ENCODE results near the gene AFG1L. TPM values are rescaled to one million over a fixed set of nuclear protein-coding genes. Genes with fewer than 3 reads are reported as not detected.
"Not testable (repeated sequence)": the region's sequence is repeated elsewhere in the genome, so short reads cannot be mapped to it uniquely, and the experiment has no call there.

The AFG1L gene
- polyA plus RNA-seq, 5 donors = 5.4 to 7.7 (median 6.8) TPM

- no peak for DNase-seq
Measured at GRCh38 chr6:108287373-108287772, 7.5 kb upstream of the AFG1L start.

DNA sequence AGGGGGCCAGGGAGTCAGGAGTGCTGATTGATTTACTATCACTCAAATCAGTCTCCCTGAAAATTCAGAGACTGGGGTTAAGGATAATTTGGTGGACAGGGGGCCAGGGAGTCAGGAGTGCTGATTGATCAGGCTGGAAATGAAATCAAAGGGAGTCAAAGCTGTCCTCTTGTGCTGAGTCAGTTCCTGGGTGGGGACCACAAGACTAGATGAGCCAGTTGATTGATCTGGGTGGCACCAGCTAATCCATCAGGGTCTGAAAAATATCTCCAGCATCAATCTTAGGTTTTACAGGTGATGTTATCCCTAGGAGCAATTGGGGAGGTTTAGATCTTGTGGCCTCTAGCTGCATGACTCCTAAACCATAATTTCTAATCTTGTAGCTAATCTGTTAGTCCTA lies 6.1 kb upstream of the AFG1L start:
- DNase-seq = no peak

DNA sequence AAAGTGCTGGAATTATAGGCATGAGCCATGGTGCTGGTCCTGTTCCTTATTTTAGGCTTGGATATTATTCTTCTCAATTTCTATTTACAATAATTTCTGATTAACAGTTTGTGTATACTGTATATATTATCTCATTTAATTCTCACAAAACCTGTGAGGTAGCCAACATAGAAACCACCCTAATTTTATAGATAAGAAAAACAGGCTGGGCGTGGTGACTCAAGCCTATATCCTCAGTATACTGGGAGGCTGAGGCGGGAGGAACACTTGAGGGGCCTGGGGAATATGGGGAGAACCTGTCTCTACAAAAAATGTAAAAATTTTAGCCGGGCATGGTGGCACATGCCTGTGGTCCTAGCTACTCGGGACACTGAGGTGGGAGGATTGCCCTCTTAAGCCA lies 3.8 kb upstream of the AFG1L start:
- no peak for DNase-seq

- DNase-seq = not testable (repeated sequence)
Measured at GRCh38 chr6:108292561-108292960, 2.3 kb upstream of the AFG1L start.

DNA sequence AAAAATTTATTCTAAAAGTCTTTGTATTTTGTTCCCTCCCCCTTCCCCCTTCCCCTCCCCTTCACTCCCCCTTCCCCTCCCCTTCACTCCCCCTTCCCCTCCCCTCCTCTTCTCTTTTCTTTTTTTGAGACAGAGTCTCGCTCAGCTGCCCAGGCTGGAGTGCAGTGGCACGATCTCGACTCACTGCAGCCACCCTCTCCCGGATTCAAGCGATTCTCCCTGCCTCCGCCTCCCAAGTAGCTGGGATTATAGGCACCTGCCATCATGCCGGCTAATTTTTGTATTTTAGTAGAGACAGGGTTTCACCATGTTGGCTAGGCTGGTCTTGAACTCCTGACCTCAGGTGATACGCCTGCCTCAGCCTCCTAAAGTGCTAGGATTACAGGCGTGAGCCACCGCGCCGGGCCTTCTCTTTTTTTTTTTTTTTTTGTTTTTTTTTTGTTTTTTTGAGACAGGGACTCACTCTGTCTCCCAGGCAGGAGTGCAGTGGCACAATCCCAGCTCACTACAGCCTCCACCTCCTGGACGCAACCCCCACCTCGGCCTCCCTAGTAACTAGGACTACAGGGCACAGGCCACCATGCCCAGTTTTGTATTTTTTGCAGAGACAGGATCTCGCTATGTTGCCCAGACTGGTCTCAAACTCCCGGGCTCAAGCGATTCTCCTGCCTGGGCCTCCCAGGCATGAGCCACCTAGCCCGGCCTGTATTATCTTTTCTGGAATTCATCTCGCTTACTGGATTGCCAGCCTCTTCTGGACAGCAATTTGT lies 1.1 kb upstream of the AFG1L start:
- DNase-seq = no peak

GRCh38 chr6:108294297-108294726 lies 542 bp upstream of the AFG1L start:
- no peak for DNase-seq

DNA sequence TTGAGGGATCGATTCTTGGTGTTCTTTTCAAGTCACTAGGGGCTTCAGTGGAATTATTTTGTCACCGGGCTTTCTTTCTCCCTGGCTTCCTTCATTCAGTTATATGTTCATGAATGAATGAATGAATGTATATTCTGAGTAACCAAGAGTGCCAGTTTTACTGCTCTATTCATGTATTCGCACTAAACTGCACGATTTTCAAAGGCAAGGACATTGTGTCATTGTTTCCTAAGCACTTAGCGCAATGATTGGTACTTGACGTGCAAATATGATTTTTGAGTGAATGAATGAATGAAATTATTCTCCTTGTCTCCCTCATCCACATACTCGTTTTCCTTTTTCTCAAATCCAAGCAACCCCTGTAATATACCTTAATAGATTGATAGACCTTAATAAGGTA lies 822 bp downstream of the AFG1L start:
- DNase-seq = no peak

DNA sequence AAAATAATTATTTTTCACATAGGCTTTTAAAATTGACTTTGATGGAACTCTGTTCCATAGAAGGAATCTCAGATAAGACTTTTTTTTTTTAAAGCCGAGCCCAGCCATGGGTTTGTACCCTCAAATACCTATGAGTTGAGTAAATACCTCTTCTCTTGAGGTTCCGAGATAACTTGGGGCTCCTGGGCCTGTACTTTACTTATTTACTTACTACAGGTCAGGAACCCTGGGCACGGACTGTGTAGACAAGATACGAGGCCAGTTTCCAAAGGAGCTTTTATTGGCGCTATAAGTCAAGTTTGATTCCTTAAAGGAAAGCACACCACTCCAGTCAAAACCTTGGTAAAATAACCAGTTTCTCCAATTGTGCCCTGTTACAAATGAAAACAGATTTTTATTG lies 7.5 kb downstream of the AFG1L start:
- no peak for DNase-seq

- DNase-seq = no peak
Measured at GRCh38 chr6:108304646-108305045, 9.8 kb downstream of the AFG1L start.

DNA sequence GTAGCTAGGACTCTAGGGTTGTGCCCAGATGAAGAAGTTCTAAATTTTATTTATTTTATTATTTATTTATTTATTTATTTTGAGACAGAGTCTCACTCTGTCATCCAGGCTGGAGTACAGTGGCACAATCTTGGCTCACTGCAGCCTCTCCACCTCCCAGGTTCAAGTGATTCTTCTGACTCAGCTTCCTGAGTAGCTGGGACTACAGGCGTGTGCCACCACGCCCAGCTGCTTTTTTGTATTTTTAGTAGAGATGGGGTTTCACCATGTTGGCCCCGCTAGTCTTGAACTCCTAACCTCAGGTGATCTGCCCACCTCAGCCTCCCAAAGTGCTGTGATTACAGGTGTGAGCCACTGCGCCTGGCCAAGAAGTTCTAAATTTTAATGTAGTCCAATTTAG lies 13.8 kb downstream of the AFG1L start:
- not testable (repeated sequence) for DNase-seq

GRCh38 chr6:108309844-108310243 lies 15.0 kb downstream of the AFG1L start:
- DNase-seq = no peak

DNA sequence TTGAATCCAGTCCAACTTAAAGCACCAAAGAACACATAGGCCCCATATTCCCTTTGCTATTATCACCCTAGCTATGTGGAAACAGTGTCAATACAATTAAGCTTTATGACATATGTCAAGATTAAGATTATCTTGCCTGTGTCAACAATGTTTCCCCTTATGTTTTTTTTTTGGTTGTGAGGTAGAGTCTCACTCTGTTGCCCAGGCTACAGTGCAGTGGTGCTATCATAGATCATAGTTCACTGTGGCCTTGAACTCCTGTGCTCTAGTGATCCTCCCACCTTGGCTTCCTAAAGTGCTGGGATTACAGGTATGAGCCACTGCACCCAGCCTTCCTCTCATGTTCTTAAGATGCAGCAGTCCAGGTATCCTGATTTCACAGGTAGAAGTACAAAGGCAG lies 17.8 kb downstream of the AFG1L start:
- no peak for DNase-seq

- no peak for DNase-seq
Measured at GRCh38 chr6:108321253-108321747, 26.4 kb downstream of the AFG1L start.

DNA sequence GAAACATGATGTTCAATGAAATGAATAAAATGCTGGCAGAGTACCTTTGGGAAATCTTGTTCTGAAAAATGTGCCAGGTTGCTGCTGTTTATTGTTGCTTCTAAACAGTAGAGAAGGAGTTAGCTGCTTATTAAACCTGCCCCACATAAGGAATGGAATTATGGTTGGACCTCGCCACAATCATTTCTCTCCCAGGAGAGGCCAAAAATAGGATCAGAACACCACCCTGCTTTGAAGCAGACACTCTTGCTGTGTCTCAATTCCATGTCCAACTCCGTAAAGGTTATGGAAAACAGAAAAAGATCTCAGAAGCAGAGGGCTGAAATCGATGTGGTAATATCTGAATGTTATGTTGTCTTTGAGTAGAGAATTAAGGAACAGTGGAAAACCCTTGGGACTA lies 27.9 kb downstream of the AFG1L start:
- DNase-seq = no peak

DNA sequence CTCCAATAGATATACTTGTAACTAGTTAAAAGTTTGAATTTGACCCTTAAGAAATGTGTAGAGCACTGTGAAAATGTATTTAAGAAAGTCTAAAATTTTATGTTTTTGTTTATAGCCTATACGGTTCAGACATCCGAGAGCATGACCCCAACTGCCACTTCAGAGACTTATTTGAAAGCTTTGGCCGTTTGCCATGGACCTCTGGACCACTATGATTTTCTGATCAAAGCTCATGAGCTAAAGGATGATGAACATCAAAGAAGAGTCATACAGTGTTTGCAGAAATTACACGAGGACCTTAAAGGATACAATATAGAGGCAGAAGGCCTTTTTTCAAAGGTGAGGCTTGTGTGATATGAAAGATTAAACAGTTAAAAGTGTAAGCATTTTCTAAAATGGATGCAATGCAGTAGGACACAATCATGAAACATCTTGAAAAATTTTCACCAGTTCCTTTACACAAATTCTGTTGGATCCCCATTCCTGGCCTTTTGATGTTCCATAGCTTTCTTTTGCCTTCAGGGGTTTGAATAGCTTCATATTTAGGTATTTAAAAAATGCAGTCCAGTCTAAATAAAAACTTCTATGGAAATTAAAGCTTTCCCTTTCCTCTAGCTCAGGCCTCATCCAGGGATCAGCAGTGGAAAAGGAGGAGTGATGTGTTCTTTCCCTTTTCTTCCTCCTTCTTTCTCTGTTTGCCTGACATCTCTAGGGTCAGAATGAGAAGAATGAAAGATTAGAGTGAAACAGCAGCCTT lies 29.0 kb downstream of the AFG1L start:
- no peak for DNase-seq

- DNase-seq = not testable (repeated sequence)
Measured at GRCh38 chr6:108330221-108330785, 35.4 kb downstream of the AFG1L start.

DNA sequence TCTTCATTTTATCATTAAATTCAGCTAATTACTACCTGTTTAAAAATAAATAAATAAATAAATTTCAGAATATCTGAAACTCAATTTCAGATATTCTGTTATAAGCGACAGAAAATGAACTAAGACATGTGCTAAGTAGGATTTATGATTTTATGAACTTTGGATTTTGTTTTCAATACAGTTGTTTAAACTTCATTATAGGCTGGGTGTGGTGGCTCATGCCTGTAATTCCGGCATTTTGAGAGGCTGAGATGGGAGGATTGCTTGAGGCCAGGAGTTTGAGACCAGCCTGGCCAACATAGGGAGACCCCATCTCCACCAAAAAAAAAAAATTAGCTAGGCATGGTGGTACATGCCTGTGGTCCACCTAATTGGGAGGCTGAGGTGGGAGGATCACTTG lies 36.0 kb downstream of the AFG1L start:
- no peak for DNase-seq

DNA sequence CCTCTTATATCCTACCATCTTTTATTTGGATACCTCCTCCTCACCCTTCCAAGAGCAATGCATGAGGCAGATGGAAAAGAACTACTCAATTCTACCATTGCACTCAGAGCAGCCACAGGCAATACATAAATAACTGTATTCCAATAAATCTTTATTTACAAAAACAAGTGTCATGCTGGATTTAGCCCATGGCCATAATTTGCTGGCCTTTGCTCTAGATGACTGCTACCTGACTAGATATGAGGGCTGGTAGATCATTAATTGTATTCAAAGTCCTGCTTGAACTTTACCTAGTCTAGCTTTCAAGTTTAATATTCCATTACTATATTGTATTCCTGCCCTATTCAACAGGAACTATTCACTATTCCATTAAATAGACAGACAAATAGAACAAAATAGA lies 37.1 kb downstream of the AFG1L start:
- no peak for DNase-seq

DNA sequence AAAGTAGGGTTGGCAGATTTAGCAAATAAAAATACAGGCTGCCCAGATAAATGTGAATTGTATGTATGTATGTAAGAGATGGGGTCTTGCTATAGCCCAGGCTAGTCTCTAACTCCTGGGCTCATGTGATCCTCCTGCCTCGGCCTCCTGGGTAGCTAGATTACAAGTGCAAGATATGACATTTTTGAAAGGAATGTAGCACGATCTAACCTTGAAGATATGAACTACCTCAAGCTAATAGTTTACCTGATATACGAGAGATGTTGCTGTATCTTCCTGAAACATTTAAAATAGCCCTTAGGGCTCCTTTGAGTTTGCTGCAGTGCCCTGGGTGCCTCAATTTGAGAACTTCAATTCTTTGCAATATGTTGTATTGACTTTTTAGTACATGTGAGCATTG lies 42.1 kb downstream of the AFG1L start:
- DNase-seq = no peak

GRCh38 chr6:108337721-108338120 lies 42.9 kb downstream of the AFG1L start:
- no peak for DNase-seq

- no peak for DNase-seq
Measured at GRCh38 chr6:108341372-108341771, 46.5 kb downstream of the AFG1L start.

GRCh38 chr6:108343894-108344293 lies 49.0 kb downstream of the AFG1L start:
- no peak for DNase-seq
